HepG2 (cell line): ENCODE results near the gene CAPN11. TPM values are rescaled to one million over a fixed set of nuclear protein-coding genes. Genes with fewer than 3 reads are reported as not detected.

ENCODE experiments used
- AKAP8 ChIP-seq: sonication (generic); formaldehyde crosslinking; IDR thresholded peaks from 2 replicates; pipeline ENCODE4 v1.5.1; 2020; ENCODE audit warnings: mild to moderate bottlenecking, missing genetic modification reagents
- ASH2L ChIP-seq: fragments of 300-600, 200-600 bp; sonication (generic); IDR thresholded peaks from 2 replicates; pipeline ENCODE4 v1.7.0; 2017; ENCODE audit warnings: low read depth, mild to moderate bottlenecking, moderate library complexity, mixed read lengths, low read length; ENCODE audit not compliant: insufficient read length
- BCL6 ChIP-seq: IDR thresholded peaks from 2 replicates; pipeline ENCODE4 v1.6.1; 2016; ENCODE audit warnings: missing genetic modification reagents, missing compliant biosample characterization
- CEBPG ChIP-seq: IDR thresholded peaks from 2 replicates; pipeline ENCODE4 v1.6.1; 2016
- HDAC1 ChIP-seq: sonication (generic); formaldehyde crosslinking; IDR thresholded peaks from 2 replicates; pipeline ENCODE4 v1.5.1; 2020; ENCODE audit warnings: mild to moderate bottlenecking, missing genetic modification reagents
- PAF1 ChIP-seq: IDR thresholded peaks from 2 replicates; pipeline ENCODE4 v1.6.1; 2016; ENCODE audit warnings: missing genetic modification reagents, missing compliant biosample characterization
- SMARCC2 ChIP-seq: fragments of 450-650 bp; IDR thresholded peaks from 2 replicates; pipeline ENCODE4 v1.6.1; 2017; ENCODE audit warnings: antibody characterized with exemption, mild to moderate bottlenecking
- SNRNP70 ChIP-seq: fragments of 200-400 bp; formaldehyde crosslinking; IDR thresholded peaks from 2 replicates; pipeline ENCODE4 v1.6.1; 2017; ENCODE audit warnings: mild to moderate bottlenecking, low read depth, low read length, moderate library complexity
- SRF ChIP-seq: IDR thresholded peaks from 2 replicates; pipeline ENCODE4 v1.6.1; 2011; ENCODE audit warnings: mild to moderate bottlenecking, low read depth, low read length, moderate library complexity
- ZFP82 ChIP-seq: sonication (generic); formaldehyde crosslinking; IDR thresholded peaks from 2 replicates; pipeline ENCODE4 v1.5.1; 2020; ENCODE audit warnings: mild to moderate bottlenecking, missing genetic modification reagents, borderline replicate concordance
- ZNF20 ChIP-seq: sonication (generic); formaldehyde crosslinking; IDR thresholded peaks from 2 replicates; pipeline ENCODE4 v1.4.0; 2020; ENCODE audit warnings: mild to moderate bottlenecking, moderate library complexity, missing genetic modification reagents
- ZNF335 ChIP-seq: sonication (generic); formaldehyde crosslinking; IDR thresholded peaks from 2 replicates; pipeline ENCODE4 v1.4.0; 2020; ENCODE audit warnings: missing genetic modification reagents
- ZNF382 ChIP-seq: sonication (generic); formaldehyde crosslinking; IDR thresholded peaks from 2 replicates; pipeline ENCODE4 v1.5.0; 2020; ENCODE audit warnings: missing genetic modification reagents, mild to moderate bottlenecking, borderline replicate concordance
- ZNF747 ChIP-seq: sonication (generic); formaldehyde crosslinking; IDR thresholded peaks from 2 replicates; pipeline ENCODE4 v1.8.1; 2023; ENCODE audit warnings: missing genetic modification reagents, mild to moderate bottlenecking, borderline replicate concordance
- ZNF773 ChIP-seq: sonication (generic); formaldehyde crosslinking; IDR thresholded peaks from 2 replicates; pipeline ENCODE4 v1.4.0; 2020; ENCODE audit warnings: missing genetic modification reagents, borderline replicate concordance
- ZSCAN21 ChIP-seq: sonication (generic); formaldehyde crosslinking; IDR thresholded peaks from 2 replicates; pipeline ENCODE4 v1.8.0; 2022; ENCODE audit warnings: mild to moderate bottlenecking, missing genetic modification reagents, moderate library complexity, borderline replicate concordance
- polyA plus RNA-seq, 8 experiments: library from polyadenylated mRNA; depleted of rRNA in 3 of 8; stranded (reverse) in 7 of 8; unstranded in 1 of 8; fragments of >200 nt; fragmentation: Illumina TruSeq in 4 of 8; extraction: Trizol in 4 of 8; gene quantifications; 2 replicates each; pipeline versions ENCODE4 v1.2.1 to v1.2.3, GENCODE V29; 2011 to 2016; ENCODE audit warnings: low read depth in 4 of 8, missing spikeins in 1 of 8, mixed read lengths in 1 of 8; ENCODE audit not compliant: insufficient read depth in 1 of 8
- total RNA-seq, 5 experiments: library from RNA; depleted of rRNA; stranded (reverse); fragments of >200 nt; fragmentation: Illumina TruSeq; extraction: Trizol; gene quantifications; 2 replicates each; pipeline ENCODE4 v1.2.3, GENCODE V29; 2016; ENCODE audit warnings: low read depth in 1 of 5
- TF ChIP-seq, protein P1 (sequence below): sonication (generic); formaldehyde crosslinking; IDR thresholded peaks from 2 replicates; pipeline ENCODE4 v1.5.1; 2020; ENCODE audit warnings: missing genetic modification reagents, mild to moderate bottlenecking, borderline replicate concordance
- TF ChIP-seq, protein P2 (sequence below): IDR thresholded peaks from 2 replicates; pipeline ENCODE4 v1.6.1; 2012; ENCODE audit warnings: low read length, improper control_type of control experiment
- TF ChIP-seq, protein P3 (sequence below): sonication (generic); formaldehyde crosslinking; IDR thresholded peaks from 2 replicates; pipeline ENCODE4 v1.5.0; 2020; ENCODE audit warnings: mild to moderate bottlenecking, missing genetic modification reagents
- TF ChIP-seq, protein P4 (sequence below): sonication (generic); formaldehyde crosslinking; IDR thresholded peaks from 2 replicates; pipeline ENCODE4 v1.5.1; 2020; ENCODE audit warnings: missing genetic modification reagents, mild to moderate bottlenecking, borderline replicate concordance

The CAPN11 gene
- total and polyA plus RNA-seq, 2 of the 13 experiments (the other 11 are each of a cell fraction or from before 2014, with no cell fraction given), result 0.07 to 0.11 TPM

DNA sequence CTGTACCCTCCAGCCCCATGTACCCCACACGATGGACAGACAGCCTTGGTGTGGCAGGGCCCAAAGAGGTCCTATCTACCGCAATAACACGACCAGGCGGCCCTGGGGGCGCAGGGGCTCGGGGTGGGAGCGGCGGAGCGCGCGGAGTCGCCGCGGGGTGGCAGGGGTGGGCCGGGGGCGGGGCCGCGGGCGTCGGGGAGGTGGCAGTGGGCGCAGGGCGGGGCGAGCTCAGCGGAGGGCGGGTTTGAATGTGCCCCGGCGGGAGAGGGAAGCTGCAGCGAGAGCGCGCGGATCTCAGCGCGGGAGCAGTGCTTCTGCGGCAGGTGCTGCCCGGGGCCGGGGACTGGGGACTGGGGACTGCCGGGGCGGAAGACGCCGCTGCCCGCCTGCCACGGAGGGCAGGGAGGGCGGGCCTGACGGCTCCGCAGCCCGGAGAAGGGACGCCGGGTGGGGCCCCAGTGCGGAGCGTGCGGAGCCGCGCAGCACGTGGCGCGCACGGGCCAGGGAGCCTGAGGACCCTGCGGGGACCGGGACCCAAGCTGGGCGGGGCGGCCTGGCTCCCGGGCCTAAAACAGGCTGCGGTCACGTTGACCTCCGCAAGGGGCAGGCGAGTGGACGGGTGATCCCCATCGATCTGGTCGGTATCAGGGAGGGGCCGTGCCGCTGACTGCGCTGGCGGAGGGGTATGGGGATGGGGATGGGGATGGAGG is 64.9 kb downstream of the CAPN11 start, which contains the start of gene SLC29A1 (continued):
- TF ChIP-seq ZNF20 (no peak), SMARCC2 (no peak), ZFP82 (CRISPR knock-in tag) (no peak; the same call in 1 of the 2 replicates), SNRNP70 (no peak), ASH2L (no peak), CEBPG (CRISPR knock-in tag) (no peak), ZNF335 (no peak), AKAP8 (CRISPR knock-in tag) (peak; percentile 90), ZNF773 (CRISPR knock-in tag) (peak; percentile 69; the same call in 1 of the 2 replicates), HDAC1 (CRISPR knock-in tag) (peak; percentile 73), ZSCAN21 (peak; percentile 66), PAF1 (CRISPR knock-in tag) (no peak), SRF (no peak), BCL6 (peak; percentile 51; the same call in 1 of the 2 replicates), ZNF382 (CRISPR knock-in tag) (no peak), ZNF747 (0 out of 2 replicates have a peak, but pooled peaks have one; percentile 25)
- TF ChIP-seq, protein P1, sequence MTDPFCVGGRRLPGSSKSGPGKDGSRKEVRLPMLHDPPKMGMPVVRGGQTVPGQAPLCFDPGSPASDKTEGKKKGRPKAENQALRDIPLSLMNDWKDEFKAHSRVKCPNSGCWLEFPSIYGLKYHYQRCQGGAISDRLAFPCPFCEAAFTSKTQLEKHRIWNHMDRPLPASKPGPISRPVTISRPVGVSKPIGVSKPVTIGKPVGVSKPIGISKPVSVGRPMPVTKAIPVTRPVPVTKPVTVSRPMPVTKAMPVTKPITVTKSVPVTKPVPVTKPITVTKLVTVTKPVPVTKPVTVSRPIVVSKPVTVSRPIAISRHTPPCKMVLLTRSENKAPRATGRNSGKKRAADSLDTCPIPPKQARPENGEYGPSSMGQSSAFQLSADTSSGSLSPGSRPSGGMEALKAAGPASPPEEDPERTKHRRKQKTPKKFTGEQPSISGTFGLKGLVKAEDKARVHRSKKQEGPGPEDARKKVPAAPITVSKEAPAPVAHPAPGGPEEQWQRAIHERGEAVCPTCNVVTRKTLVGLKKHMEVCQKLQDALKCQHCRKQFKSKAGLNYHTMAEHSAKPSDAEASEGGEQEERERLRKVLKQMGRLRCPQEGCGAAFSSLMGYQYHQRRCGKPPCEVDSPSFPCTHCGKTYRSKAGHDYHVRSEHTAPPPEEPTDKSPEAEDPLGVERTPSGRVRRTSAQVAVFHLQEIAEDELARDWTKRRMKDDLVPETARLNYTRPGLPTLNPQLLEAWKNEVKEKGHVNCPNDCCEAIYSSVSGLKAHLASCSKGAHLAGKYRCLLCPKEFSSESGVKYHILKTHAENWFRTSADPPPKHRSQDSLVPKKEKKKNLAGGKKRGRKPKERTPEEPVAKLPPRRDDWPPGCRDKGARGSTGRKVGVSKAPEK, result no peak
- TF ChIP-seq, protein P2, sequence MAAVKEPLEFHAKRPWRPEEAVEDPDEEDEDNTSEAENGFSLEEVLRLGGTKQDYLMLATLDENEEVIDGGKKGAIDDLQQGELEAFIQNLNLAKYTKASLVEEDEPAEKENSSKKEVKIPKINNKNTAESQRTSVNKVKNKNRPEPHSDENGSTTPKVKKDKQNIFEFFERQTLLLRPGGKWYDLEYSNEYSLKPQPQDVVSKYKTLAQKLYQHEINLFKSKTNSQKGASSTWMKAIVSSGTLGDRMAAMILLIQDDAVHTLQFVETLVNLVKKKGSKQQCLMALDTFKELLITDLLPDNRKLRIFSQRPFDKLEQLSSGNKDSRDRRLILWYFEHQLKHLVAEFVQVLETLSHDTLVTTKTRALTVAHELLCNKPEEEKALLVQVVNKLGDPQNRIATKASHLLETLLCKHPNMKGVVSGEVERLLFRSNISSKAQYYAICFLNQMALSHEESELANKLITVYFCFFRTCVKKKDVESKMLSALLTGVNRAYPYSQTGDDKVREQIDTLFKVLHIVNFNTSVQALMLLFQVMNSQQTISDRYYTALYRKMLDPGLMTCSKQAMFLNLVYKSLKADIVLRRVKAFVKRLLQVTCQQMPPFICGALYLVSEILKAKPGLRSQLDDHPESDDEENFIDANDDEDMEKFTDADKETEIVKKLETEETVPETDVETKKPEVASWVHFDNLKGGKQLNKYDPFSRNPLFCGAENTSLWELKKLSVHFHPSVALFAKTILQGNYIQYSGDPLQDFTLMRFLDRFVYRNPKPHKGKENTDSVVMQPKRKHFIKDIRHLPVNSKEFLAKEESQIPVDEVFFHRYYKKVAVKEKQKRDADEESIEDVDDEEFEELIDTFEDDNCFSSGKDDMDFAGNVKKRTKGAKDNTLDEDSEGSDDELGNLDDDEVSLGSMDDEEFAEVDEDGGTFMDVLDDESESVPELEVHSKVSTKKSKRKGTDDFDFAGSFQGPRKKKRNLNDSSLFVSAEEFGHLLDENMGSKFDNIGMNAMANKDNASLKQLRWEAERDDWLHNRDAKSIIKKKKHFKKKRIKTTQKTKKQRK, result no peak
- TF ChIP-seq, protein P3, sequence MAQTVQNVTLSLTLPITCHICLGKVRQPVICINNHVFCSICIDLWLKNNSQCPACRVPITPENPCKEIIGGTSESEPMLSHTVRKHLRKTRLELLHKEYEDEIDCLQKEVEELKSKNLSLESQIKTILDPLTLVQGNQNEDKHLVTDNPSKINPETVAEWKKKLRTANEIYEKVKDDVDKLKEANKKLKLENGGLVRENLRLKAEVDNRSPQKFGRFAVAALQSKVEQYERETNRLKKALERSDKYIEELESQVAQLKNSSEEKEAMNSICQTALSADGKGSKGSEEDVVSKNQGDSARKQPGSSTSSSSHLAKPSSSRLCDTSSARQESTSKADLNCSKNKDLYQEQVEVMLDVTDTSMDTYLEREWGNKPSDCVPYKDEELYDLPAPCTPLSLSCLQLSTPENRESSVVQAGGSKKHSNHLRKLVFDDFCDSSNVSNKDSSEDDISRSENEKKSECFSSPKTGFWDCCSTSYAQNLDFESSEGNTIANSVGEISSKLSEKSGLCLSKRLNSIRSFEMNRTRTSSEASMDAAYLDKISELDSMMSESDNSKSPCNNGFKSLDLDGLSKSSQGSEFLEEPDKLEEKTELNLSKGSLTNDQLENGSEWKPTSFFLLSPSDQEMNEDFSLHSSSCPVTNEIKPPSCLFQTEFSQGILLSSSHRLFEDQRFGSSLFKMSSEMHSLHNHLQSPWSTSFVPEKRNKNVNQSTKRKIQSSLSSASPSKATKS, result no peak; the same call in 1 of the 2 replicates
- TF ChIP-seq, protein P4, sequence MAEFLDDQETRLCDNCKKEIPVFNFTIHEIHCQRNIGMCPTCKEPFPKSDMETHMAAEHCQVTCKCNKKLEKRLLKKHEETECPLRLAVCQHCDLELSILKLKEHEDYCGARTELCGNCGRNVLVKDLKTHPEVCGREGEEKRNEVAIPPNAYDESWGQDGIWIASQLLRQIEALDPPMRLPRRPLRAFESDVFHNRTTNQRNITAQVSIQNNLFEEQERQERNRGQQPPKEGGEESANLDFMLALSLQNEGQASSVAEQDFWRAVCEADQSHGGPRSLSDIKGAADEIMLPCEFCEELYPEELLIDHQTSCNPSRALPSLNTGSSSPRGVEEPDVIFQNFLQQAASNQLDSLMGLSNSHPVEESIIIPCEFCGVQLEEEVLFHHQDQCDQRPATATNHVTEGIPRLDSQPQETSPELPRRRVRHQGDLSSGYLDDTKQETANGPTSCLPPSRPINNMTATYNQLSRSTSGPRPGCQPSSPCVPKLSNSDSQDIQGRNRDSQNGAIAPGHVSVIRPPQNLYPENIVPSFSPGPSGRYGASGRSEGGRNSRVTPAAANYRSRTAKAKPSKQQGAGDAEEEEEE, result no peak
